RWPE2 (cell line): ENCODE data around the gene TMA7.

Source experiments
- ATAC-seq: fragments of 200-7000 bp; cut with Tn5 transposase; 3 replicates; pipeline ENCODE4 v1.9.1; 2021; ENCODE audit warnings: low read depth
- DNase-seq: peaks from one replicate; pipeline ENCODE4 v3.0.0-alpha.2; 2020; ENCODE audit warnings: low spot score
- H3K27ac ChIP-seq: fragments of 450-650 bp; 2 replicates; pipeline ENCODE4 v1.5.1; 2017; ENCODE audit warnings: mild to moderate bottlenecking; ENCODE audit not compliant: poor library complexity, severe bottlenecking
- H3K27me3 ChIP-seq: fragments of 250-450 bp; sonication (Bioruptor Pico); 2 replicates; pipeline ENCODE4 v1.5.1; 2021; ENCODE audit warnings: mild to moderate bottlenecking, moderate library complexity; ENCODE audit not compliant: insufficient read depth, poor library complexity, severe bottlenecking
- H3K36me3 ChIP-seq: fragments of 250-450 bp; sonication (Bioruptor Pico); 2 replicates; pipeline ENCODE4 v1.5.1; 2020; ENCODE audit warnings: low read depth, mild to moderate bottlenecking, moderate library complexity
- H3K4me1 ChIP-seq: fragments of 250-450 bp; sonication (Bioruptor Pico); 2 replicates; pipeline ENCODE4 v1.5.1; 2021; ENCODE audit warnings: mild to moderate bottlenecking, moderate library complexity; ENCODE audit not compliant: insufficient read depth, poor library complexity, severe bottlenecking
- H3K4me3 ChIP-seq: fragments of 250-450 bp; sonication (Bioruptor Pico); 2 replicates; pipeline ENCODE4 v1.5.1; 2021; ENCODE audit warnings: mild to moderate bottlenecking, moderate library complexity; ENCODE audit not compliant: severe bottlenecking
- H3K9me3 ChIP-seq: fragments of 250-450 bp; sonication (Bioruptor Pico); 2 replicates; pipeline ENCODE4 v1.5.1; 2021; ENCODE audit warnings: mild to moderate bottlenecking, moderate library complexity; ENCODE audit not compliant: severe bottlenecking
- TF ChIP-seq, protein P1 (sequence below): fragments of 450-650 bp; IDR thresholded peaks from one replicate; pipeline ENCODE4 v1.5.1; 2017; ENCODE audit warnings: mild to moderate bottlenecking, moderate library complexity; ENCODE audit not compliant: poor library complexity, severe bottlenecking

The TMA7 gene

DNA sequence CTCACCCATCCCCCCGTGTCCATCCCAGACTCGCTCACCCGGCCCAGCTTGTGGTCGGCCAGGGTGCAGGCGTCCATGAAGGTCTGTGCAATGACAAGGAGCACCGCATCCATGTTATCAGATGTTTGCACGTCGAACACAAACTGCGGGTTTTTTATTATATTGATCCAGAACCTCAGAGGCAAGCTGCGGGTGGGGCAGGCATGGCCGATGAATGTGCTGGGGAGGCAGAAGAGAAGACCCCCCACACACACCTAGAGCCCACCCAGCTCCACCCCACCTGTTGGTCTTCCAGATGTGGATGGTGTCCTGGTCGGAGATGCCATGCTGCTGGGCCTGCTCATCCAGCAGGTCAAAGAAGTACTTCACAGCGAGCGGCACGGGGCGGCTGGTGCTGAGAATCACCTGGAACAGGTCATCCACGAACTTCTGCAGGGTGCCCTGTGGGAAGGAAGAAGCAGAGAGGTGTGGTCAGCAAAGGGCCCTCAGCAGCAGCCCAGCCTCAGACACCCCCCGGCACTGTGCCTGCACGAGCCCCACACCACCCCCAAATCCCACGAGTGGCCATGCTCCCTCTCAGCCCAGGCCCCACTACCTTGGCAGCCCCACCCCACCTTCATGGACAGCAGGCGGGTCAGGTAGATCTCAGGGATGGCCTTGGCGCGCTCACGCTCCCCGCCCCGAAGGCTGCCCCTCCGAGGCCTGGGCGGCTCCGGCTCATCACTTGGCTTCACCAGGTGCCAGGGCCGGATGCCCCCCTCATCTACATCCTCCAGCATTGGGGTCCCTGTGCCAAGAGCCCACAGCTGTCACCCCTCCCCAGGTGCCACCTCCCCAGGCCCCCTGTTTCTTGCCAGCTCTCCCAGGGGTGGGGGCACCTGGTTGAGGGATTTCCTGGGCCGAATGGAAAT lies 30.5 kb upstream of the TMA7 start:
- no peak overlapping the region for H3K27ac ChIP-seq
- TF ChIP-seq, protein P1, sequence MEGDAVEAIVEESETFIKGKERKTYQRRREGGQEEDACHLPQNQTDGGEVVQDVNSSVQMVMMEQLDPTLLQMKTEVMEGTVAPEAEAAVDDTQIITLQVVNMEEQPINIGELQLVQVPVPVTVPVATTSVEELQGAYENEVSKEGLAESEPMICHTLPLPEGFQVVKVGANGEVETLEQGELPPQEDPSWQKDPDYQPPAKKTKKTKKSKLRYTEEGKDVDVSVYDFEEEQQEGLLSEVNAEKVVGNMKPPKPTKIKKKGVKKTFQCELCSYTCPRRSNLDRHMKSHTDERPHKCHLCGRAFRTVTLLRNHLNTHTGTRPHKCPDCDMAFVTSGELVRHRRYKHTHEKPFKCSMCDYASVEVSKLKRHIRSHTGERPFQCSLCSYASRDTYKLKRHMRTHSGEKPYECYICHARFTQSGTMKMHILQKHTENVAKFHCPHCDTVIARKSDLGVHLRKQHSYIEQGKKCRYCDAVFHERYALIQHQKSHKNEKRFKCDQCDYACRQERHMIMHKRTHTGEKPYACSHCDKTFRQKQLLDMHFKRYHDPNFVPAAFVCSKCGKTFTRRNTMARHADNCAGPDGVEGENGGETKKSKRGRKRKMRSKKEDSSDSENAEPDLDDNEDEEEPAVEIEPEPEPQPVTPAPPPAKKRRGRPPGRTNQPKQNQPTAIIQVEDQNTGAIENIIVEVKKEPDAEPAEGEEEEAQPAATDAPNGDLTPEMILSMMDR: no peak
- no peak for ATAC-seq
- H3K27me3 ChIP-seq: no peaks in the 10 kb centered on the region
- H3K36me3 ChIP-seq: peaks cover 91% of the 10 kb centered on the region
- no peak overlapping the region for H3K4me3 ChIP-seq
- H3K4me1 ChIP-seq: no peaks in the 10 kb centered on the region
- no peaks in the 10 kb centered on the region for H3K9me3 ChIP-seq
- peak; percentile 56 for DNase-seq

DNA sequence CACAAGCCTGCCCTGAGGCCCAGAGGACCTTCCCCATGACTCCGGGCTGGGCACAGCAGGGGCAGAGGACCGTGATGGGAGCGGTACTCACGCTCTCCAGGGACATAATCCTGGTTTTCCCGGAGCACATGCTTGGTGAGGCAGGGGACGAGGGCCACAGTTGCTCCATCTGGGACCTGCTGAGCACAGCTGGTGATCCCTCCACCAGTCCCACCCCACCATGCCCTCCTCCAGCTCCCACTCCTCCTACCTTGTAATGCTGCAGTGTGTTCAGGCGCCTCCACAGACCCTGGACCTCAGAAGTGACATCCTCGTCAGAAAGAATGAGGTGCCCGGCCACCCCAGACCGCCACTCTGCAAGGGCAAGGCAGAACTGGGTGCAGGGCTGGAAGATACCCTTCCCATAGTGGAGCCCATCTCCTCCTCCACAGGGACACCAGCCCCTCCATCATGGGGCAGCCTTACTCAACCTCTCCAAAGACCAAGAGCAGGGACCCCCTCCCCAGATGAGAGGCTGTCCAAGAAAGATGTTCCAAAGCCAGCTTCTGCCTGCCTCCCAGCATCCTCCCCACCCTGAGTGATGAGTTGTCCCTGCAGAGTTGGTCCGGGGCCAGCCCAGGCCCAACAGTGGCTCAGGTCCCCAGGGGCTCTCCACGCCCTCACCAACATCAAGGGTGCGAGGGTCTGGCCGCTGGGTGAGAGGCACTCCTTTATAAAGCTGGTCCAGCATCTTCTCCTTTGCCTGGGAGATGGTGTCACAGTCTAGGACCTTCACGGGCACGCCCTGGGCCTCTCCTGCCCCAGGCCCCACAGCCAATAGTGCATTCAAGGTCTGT lies 29.6 kb upstream of the TMA7 start:
- no peak overlapping the region for H3K27ac ChIP-seq
- H3K4me3 ChIP-seq: no peak overlapping the region
- H3K4me1 ChIP-seq: no peaks in the 10 kb centered on the region
- H3K36me3 ChIP-seq: peaks cover 96% of the 10 kb centered on the region
- TF ChIP-seq, protein P1: no peak
- ATAC-seq (no peak), DNase-seq (peak; percentile 45)
- no peaks in the 10 kb centered on the region for H3K27me3 ChIP-seq
- H3K9me3 ChIP-seq: no peaks in the 10 kb centered on the region

DNA sequence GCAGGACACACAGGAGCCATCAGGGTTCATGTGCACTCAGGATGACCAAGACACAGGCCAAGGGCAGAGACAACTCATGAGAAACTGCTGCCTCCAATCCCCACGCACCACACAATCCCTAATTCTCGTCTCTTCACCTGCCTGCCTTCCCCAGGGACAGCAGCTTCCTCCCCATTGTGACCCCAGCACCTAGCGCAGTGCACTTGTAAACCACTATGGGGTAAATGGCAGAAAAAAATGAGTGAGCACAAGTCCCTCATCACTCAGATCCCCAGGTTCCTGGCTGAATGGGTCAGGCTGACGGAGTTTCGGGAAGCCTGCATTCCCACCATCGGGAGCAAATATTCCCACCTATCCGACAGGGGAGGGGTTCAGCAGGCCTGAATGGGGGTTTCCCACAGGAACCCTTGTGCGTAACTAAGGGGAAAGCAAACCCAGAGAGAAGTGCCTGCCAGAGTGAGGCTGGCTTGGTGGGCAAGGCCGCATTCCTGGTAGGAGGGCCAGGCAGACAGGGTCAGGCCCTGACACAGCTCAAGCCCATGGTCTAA lies 28.9 kb upstream of the TMA7 start:
- Histone ChIP-seq H3K4me3 (no peak overlapping the region), H3K4me1 (no peaks in the 10 kb centered on the region)

DNA sequence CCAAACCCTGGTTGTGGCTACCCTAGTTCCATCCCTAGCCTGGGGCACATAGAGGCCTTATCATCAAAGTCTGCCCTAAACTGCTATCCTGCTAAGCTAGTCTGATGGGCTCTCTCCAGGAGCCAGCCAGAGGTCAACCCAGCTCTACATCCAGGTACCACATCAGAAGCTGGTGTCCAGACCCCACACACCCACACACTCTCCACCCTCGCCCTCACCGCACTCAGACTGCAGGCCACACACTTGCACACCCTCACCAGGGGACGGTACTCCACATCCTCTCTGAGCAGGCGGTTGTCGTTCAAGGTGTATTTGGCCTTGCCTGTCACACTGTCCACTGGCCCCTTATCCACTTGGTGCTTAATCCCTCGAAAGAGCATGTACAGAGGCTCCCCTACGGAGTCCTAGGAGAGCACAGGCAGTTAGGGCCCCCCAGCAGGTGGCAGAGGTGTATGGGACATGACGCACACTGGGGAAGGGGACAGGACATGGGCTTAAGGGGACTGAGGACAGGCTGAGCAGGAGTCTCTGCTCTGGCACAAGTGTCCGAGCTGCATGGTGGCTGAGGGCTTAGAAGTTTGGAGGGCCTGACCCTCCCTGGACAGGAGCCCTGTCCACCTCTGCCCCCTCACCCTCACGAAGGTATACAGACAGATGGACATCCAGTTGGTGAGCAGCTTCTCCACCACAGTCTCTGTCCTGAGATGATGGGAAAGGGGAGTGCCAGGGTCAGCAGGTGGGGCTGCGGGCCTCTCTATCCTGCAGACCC lies 28.3 kb upstream of the TMA7 start:
- DNase-seq (peak; percentile 45), ATAC-seq (no peak)
- H3K27me3 ChIP-seq: no peaks in the 10 kb centered on the region
- H3K4me1 ChIP-seq: no peaks in the 10 kb centered on the region
- H3K9me3 ChIP-seq: no peaks in the 10 kb centered on the region
- TF ChIP-seq, protein P1: no peak
- no peak overlapping the region for H3K4me3 ChIP-seq
- H3K36me3 ChIP-seq: peaks cover 100% of the 10 kb centered on the region
- H3K27ac ChIP-seq: no peak overlapping the region

More for the DNA sequence above, 28.9 kb upstream of the TMA7 start:
- Histone ChIP-seq H3K27me3 (no peaks in the 10 kb centered on the region), H3K27ac (no peak overlapping the region), H3K36me3 (peaks cover 100% of the 10 kb centered on the region), H3K9me3 (no peaks in the 10 kb centered on the region)
- no peak for ATAC-seq
- peak; percentile 32 for DNase-seq
- TF ChIP-seq, protein P1: no peak
